H1 (cell line): Measurements from ENCODE around the gene B3GALT6. TPM values are rescaled to one million over a fixed set of nuclear protein-coding genes. Genes with fewer than 3 reads are reported as not detected.

Source experiments
- BCL11A ChIP-seq, 2 experiments: IDR thresholded peaks; one replicate each; pipeline ENCODE4 v1.6.1; 2011; ENCODE audit warnings: low read depth in 2 of 2, low read length in 2 of 2, mild to moderate bottlenecking in 2 of 2
- CREB1 ChIP-seq: IDR thresholded peaks from 2 replicates; pipeline ENCODE4 v1.6.1; 2012; ENCODE audit warnings: inconsistent platforms
- EGR1 ChIP-seq: IDR thresholded peaks from 2 replicates; pipeline ENCODE4 v1.6.1; 2011; ENCODE audit warnings: low read depth, low read length, borderline replicate concordance
- GABPA ChIP-seq: IDR thresholded peaks from 2 replicates; pipeline ENCODE4 v1.6.1; 2011; ENCODE audit warnings: mild to moderate bottlenecking, low read length, moderate library complexity, borderline replicate concordance; ENCODE audit not compliant: insufficient read depth
- NRF1 ChIP-seq: IDR thresholded peaks from 2 replicates; pipeline ENCODE4 v1.6.1; 2011; ENCODE audit warnings: mild to moderate bottlenecking, low read depth, low read length, improper control_type of control experiment
- RBBP5 ChIP-seq: IDR thresholded peaks from 2 replicates; pipeline ENCODE4 v1.7.1; 2012; ENCODE audit warnings: low read depth, mild to moderate bottlenecking, inconsistent platforms, low read length, moderate library complexity, borderline replicate concordance
- YY1 ChIP-seq: IDR thresholded peaks from 2 replicates; pipeline ENCODE4 v1.6.1; 2011; ENCODE audit warnings: low read depth, mild to moderate bottlenecking, low read length
- polyA plus RNA-seq, 7 experiments: library from polyadenylated mRNA; depleted of rRNA in 3 of 7; stranded (reverse) in 5 of 7; unstranded in 2 of 7; fragments of >200 nt in 5 of 7; fragments of 200-250 nt in 2 of 7; gene quantifications; 1 replicate in 5 of 7; 2 replicates in 1 of 7; 4 replicates in 1 of 7; pipeline versions ENCODE4 v1.2.1 to v1.2.3, GENCODE V29; 2011 to 2013; ENCODE audit warnings: missing spikeins in 2 of 7, mixed read lengths in 2 of 7
- total RNA-seq: library from RNA; stranded (reverse); fragmentation: NEBNext Ultra II Directional; extraction: Animal tissue kit (Norgen Biotek cat#: 25700); gene quantifications from 2 replicates; pipeline ENCODE4 v1.2.1, GENCODE V29; 2021

B3GALT6 gene
- total and polyA plus RNA-seq, 2 of the 8 experiments (the other 6 are each of a cell fraction or from before 2014, with no cell fraction given) = 18.4 to 20.4 TPM

DNA sequence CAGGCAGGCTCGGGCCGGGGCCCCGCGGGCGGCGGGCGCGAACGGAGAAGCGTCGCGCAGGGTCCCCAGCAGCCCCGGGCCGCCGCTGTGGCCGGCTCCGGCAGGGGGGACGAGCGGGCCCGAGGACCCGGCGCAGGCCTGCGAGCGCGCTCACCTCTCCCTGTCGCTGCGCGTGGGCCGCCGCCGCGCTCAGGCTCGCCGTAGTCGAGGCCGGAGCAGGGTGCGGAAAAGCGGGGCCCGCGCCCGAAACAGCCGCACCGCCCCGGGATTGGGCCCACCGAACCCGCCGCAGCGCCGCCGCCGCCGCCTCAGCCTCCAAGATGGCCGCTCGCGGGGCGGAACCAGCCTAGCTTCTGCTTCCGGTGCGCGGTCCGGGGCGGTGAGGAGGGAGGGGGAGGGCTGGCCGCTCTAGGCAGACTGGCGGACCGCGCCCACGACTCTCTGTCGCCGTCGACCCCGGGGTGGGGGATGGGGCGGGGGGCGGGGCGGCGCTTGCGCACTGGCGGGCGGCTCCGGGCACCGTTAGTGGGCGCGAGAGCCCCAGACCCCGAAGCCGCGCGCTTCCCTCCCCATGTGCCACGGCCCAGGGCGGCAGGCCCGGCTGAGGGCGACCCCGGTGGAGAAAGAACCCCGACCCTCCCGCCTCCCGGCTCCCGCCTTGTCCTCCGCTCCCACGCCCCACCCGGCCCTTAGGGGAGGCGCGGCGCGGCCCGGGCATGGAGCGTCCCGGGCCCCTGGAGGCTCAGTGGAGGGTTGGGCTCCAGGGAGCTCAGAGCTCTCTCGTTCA is 41.7 kb downstream of the B3GALT6 start, which contains the start of gene UBE2J2 (continued):
- TF ChIP-seq GABPA (peak; percentile 86), NRF1 (peak; percentile 38), YY1 (peak; percentile 97), CREB1 (peak; percentile 75), RBBP5 (peak; percentile 41; the same call in 1 of the 2 replicates), BCL11A (IDR thresholded peaks at IDR 0.05; ENCODE audit: low read depth in 2 of 2, low read length in 2 of 2) (no peak), EGR1 (peak; percentile 77)
